ENCODE measurements around the gene CAPN2.
"Not testable (repeated sequence)": the region's sequence is repeated elsewhere in the genome, so short reads cannot be mapped to it uniquely, and the experiment has no call there.

CAPN2 gene

GRCh38 chr1:223803211-223803610, 90.9 kb downstream of the CAPN2 start:
- H3K4me1 ChIP-seq, result no peaks in the 10 kb centered on the region
- H3K4me3 ChIP-seq, result no peak overlapping the region
- H3K36me3 ChIP-seq, result peaks cover 93% of the 10 kb centered on the region
- H3K9ac ChIP-seq, result no peak overlapping the region
- no peak for TF ChIP-seq Cebpa-rat (IDR thresholded peaks at IDR 0.05)
- H4K20me1 ChIP-seq, result 0 out of 2 replicates have a peak, but pooled peaks cover 2% of the 10 kb centered on the region
- no peaks in the 10 kb centered on the region for H3K27me3 ChIP-seq
- H3K27ac ChIP-seq, result no peak overlapping the region
- peaks cover 4% of the 10 kb centered on the region; the same call in 1 of the 2 replicates for H3K9me3 ChIP-seq
- no peak overlapping the region for H3K4me2 ChIP-seq

GRCh38 chr1:223809905-223810304, 97.6 kb downstream of the CAPN2 start:
- not testable (repeated sequence) for H3K4me3 ChIP-seq, H3K9ac ChIP-seq, H3K4me1 ChIP-seq, H3K27ac ChIP-seq, H3K27me3 ChIP-seq, H3K4me2 ChIP-seq, H3K9me3 ChIP-seq
- Histone ChIP-seq H3K36me3 (peaks cover 85% of the 10 kb centered on the region), H4K20me1 (peaks cover 34% of the 10 kb centered on the region)

GRCh38 chr1:223810586-223810985, 98.2 kb downstream of the CAPN2 start:
- H3K27me3 ChIP-seq, result no peaks in the 10 kb centered on the region
- H3K9ac ChIP-seq, result no peak overlapping the region
- no peak overlapping the region for H3K27ac ChIP-seq
- no peak overlapping the region for H3K4me2 ChIP-seq
- no peaks in the 10 kb centered on the region for H3K4me1 ChIP-seq
- peaks cover 4% of the 10 kb centered on the region; the same call in 1 of the 2 replicates for H3K9me3 ChIP-seq
- H4K20me1 ChIP-seq, result peaks cover 41% of the 10 kb centered on the region
- no peak for TF ChIP-seq Cebpa-rat (IDR thresholded peaks at IDR 0.05)
- H3K4me3 ChIP-seq, result no peak overlapping the region
- peaks cover 84% of the 10 kb centered on the region for H3K36me3 ChIP-seq

GRCh38 chr1:223811634-223812101, 99.3 kb downstream of the CAPN2 start:
- TF ChIP-seq Cebpa-rat (IDR thresholded peaks at IDR 0.05), result no peak
- no peak overlapping the region for H3K4me2 ChIP-seq
- no peak overlapping the region for H3K4me3 ChIP-seq
- no peak overlapping the region for H3K27ac ChIP-seq
- H3K9ac ChIP-seq, result no peak overlapping the region
- peaks cover 4% of the 10 kb centered on the region; the same call in 1 of the 2 replicates for H3K9me3 ChIP-seq
- H3K4me1 ChIP-seq, result no peaks in the 10 kb centered on the region
- peaks cover 80% of the 10 kb centered on the region for H3K36me3 ChIP-seq
- H4K20me1 ChIP-seq, result peaks cover 52% of the 10 kb centered on the region
- H3K27me3 ChIP-seq, result no peaks in the 10 kb centered on the region

- Histone ChIP-seq H3K27ac (no peak overlapping the region), H3K27me3 (no peaks in the 10 kb centered on the region), H3K9me3 (no peaks in the 10 kb centered on the region), H3K9ac (no peak overlapping the region), H3K4me3 (no peak overlapping the region), H3K4me1 (no peaks in the 10 kb centered on the region), H3K4me2 (no peak overlapping the region), H3K36me3 (peaks cover 75% of the 10 kb centered on the region), H4K20me1 (peaks cover 55% of the 10 kb centered on the region)
- no peak for TF ChIP-seq Cebpa-rat (IDR thresholded peaks at IDR 0.05)
These were observed 101.3 kb downstream of the CAPN2 start for GRCh38 chr1:223813645-223814044.

GRCh38 chr1:223815020-223815853, 102.9 kb downstream of the CAPN2 start:
- no peak for TF ChIP-seq Cebpa-rat (IDR thresholded peaks at IDR 0.05)
- H4K20me1 ChIP-seq, result peaks cover 62% of the 10 kb centered on the region
- no peak overlapping the region for H3K27ac ChIP-seq
- H3K4me1 ChIP-seq, result no peaks in the 10 kb centered on the region
- peaks cover 75% of the 10 kb centered on the region for H3K36me3 ChIP-seq
- H3K4me2 ChIP-seq, result no peak overlapping the region
- H3K9me3 ChIP-seq, result no peaks in the 10 kb centered on the region
- H3K9ac ChIP-seq, result no peak overlapping the region
- H3K4me3 ChIP-seq, result no peak overlapping the region
- no peaks in the 10 kb centered on the region for H3K27me3 ChIP-seq

- H3K9ac ChIP-seq, result no peak overlapping the region
- H3K4me1 ChIP-seq, result no peaks in the 10 kb centered on the region
- H4K20me1 ChIP-seq, result peaks cover 69% of the 10 kb centered on the region
- peaks cover 76% of the 10 kb centered on the region for H3K36me3 ChIP-seq
- H3K4me2 ChIP-seq, result no peak overlapping the region
- H3K27ac ChIP-seq, result no peak overlapping the region
- no peaks in the 10 kb centered on the region for H3K27me3 ChIP-seq
- H3K4me3 ChIP-seq, result no peak overlapping the region
- no peak for TF ChIP-seq Cebpa-rat (IDR thresholded peaks at IDR 0.05)
- H3K9me3 ChIP-seq, result no peaks in the 10 kb centered on the region
These were observed 103.5 kb downstream of the CAPN2 start for GRCh38 chr1:223815865-223816264.

GRCh38 chr1:223817265-223817664, 104.9 kb downstream of the CAPN2 start:
- H3K4me3 ChIP-seq, H3K9ac ChIP-seq, H3K4me1 ChIP-seq, H3K27me3 ChIP-seq, H3K27ac ChIP-seq, H3K4me2 ChIP-seq, H3K9me3 ChIP-seq: not testable (repeated sequence)
- peaks cover 72% of the 10 kb centered on the region for H4K20me1 ChIP-seq
- peaks cover 82% of the 10 kb centered on the region for H3K36me3 ChIP-seq

- Histone ChIP-seq H3K4me2 (no peak overlapping the region), H3K27me3 (no peaks in the 10 kb centered on the region), H3K9me3 (no peaks in the 10 kb centered on the region), H3K4me1 (peaks cover 9% of the 10 kb centered on the region), H3K4me3 (no peak overlapping the region), H3K27ac (no peak overlapping the region), H3K9ac (no peak overlapping the region), H4K20me1 (peaks cover 75% of the 10 kb centered on the region), H3K36me3 (peaks cover 60% of the 10 kb centered on the region)
- TF ChIP-seq Cebpa-rat (IDR thresholded peaks at IDR 0.05), result no peak
These were observed 107.6 kb downstream of the CAPN2 start for GRCh38 chr1:223819730-223820514.

- peaks cover 55% of the 10 kb centered on the region for H3K36me3 ChIP-seq
- TF ChIP-seq Cebpa-rat (IDR thresholded peaks at IDR 0.05), result no peak
These were observed 108.1 kb downstream of the CAPN2 start for GRCh38 chr1:223820515-223820858.

More at GRCh38 chr1:223820515-223820858, 108.1 kb downstream of the CAPN2 start:
- Histone ChIP-seq H3K9ac (no peak overlapping the region), H3K4me1 (peaks cover 14% of the 10 kb centered on the region), H4K20me1 (peaks cover 75% of the 10 kb centered on the region), H3K27me3 (no peaks in the 10 kb centered on the region), H3K9me3 (no peaks in the 10 kb centered on the region), H3K4me2 (no peak overlapping the region), H3K4me3 (no peak overlapping the region), H3K27ac (no peak overlapping the region)

All from BLaER1 (cell line).